GM12865 (cell line): ENCODE measurements around the gene RBL1.

Source experiments
- DNase-seq: peaks from one replicate; pipeline ENCODE4 v3.0.0; 2010; ENCODE audit warnings: low read depth
- H3K4me3 ChIP-seq: 2 replicates; pipeline ENCODE4 v1.5.1; 2011; ENCODE audit warnings: mild to moderate bottlenecking, low read depth, low read length, control low read depth
- CTCF ChIP-seq: IDR thresholded peaks from 2 replicates; pipeline ENCODE4 v1.5.1; 2011; ENCODE audit warnings: low read length, control low read depth, low read depth, inconsistent platforms; ENCODE audit not compliant: insufficient read depth; ENCODE audit errors: missing control alignments

RBL1 gene

DNA sequence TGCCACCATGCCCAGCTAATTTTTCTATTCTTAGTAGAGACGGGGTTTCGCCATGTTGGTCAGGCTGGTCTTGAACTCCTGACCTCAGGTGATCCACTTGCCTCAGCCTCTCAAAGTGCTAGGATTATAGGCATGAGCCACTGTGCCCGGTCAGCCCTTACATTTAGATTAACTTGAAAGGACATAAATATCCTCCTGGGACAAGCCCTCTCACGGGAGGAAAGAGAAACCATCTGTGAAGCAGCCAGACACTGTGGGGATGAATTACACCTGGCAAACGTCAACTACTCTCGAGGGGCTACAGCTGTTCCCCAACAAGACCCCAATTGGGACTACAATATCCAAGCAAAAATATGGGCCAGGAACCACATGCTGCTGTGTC lies 111.5 kb downstream of the RBL1 start:
- peak; percentile 57 for DNase-seq
- no peak for TF ChIP-seq CTCF
- no peak overlapping the region for H3K4me3 ChIP-seq

DNA sequence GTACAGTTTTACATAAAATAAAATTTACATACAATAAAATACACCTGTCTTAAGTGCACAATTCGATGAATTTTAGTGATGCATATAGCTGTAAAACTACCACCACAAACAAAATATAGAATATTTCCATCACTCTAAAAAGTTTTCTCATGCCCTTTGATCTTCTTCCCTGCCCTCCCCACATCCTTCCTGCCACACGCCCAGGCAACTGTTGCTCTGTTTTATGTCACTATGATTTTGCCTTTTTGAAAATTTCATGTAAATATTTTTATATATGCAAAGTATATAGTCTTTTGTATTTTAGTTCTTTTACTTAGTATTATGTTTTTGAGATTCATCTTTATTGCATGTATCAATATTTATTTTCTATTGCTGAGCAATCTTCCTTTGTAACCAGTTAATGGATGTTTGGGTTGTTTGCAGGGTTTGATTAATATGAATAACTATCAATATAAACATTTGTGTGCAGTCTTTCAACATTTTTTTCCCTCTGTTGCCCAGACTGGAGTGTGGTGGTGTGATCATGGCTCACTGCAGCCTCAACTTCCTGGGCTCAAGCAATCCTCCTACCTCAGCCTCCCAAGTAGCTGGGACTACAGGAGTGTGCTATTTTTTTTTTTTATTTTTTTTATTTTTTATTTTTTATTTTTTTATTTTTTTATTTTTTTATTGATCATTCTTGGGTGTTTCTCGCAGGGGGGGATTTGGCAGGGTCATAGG lies 120.5 kb downstream of the RBL1 start:
- DNase-seq: peak; percentile 36
- TF ChIP-seq CTCF: no peak
- no peak overlapping the region for H3K4me3 ChIP-seq

GRCh38 chr20:36974660-36975059 lies 121.1 kb downstream of the RBL1 start:
- no peak overlapping the region for H3K4me3 ChIP-seq
- no peak for TF ChIP-seq CTCF
- DNase-seq: no peak

- H3K4me3 ChIP-seq: no peak overlapping the region
- no peak for DNase-seq
- TF ChIP-seq CTCF: no peak
These were observed 124.7 kb downstream of the RBL1 start for GRCh38 chr20:36971103-36971502.

DNA sequence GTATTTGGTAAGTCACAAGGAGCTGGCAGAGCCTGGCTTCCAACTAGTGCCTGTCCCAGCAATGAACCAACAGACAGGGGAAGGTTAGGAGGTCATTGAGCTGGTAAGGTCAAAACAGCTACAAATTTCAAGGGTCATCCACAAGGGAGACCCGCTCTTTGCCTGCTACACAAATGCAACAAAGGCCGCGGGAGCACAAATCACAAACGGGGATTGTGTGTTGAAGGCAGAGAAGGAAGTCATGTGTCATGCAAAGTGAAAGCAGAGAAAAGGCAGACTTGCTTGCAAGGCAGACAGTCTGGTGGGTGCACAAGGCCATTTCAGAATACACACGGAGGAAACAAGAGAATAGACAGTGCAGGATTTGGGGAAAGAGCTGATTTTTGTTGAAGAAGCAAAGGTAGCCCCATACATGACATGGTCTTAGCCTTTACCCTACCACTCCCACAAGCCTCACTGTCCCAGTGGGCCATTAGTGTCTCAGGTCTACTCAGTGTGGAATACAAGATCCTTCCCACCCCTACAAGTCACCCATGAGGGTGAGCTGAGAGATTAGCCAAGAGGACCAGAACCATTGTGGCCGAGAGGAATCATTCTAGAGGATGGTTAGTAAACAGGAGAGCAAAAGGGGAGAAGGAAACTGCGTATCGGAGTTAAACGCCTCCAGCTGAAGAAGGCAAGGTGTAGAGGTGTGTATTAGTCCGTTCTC lies 126.2 kb downstream of the RBL1 start:
- no peak for DNase-seq
- no peak overlapping the region for H3K4me3 ChIP-seq

DNA sequence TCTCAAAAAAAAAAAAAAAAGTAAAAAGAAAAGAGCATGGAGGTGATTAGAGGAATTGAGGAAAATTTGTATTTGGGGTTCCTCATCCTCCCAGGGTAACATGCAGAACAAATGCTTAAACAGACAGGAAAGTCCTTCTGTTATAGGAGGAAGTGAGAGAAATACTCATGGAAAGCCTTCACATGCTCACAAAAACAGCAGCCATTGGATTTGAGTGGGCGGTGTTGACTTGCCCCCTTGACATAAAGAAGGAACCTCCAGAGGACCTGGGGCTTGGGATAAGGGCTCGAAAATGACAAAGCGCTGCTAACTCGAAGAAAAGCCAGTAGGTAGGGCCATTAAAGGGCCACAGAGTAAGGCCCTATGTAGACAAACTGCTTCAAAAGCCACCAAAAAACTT lies 126.7 kb downstream of the RBL1 start:
- TF ChIP-seq CTCF: no peak
- no peak for DNase-seq
- H3K4me3 ChIP-seq: no peak overlapping the region

More for the DNA sequence above, 126.2 kb downstream of the RBL1 start:
- no peak for TF ChIP-seq CTCF
